ENCODE data around the gene HES2. TPM values are rescaled to one million over a fixed set of nuclear protein-coding genes. Genes with fewer than 3 reads are reported as not detected.
"Not testable (repeated sequence)": the region's sequence is repeated elsewhere in the genome, so short reads cannot be mapped to it uniquely, and the experiment has no call there.

HES2 gene
- total RNA-seq, 2 donors from 2014 or later: 2.2 to 13.4 TPM

GRCh38 chr1:6373961-6374720 is 45.6 kb downstream of the HES2 start:
- peak; percentile 25 for TF ChIP-seq POLR2AphosphoS5 (IDR thresholded peaks at IDR 0.05)
- TF ChIP-seq CTCF (IDR thresholded peaks at IDR 0.05): no peak
- no peak for TF ChIP-seq POLR2A (IDR thresholded peaks at IDR 0.05)
- DNase-seq (ENCODE audit: low spot score): peak; percentile 42
- no peak overlapping the region for H3K27ac ChIP-seq
- H3K4me3 ChIP-seq: no peak overlapping the region
- no peaks in the 10 kb centered on the region for H3K36me3 ChIP-seq
- no peaks in the 10 kb centered on the region for H3K27me3 ChIP-seq (replicated peaks; ENCODE audit: insufficient read depth)
- H3K4me1 ChIP-seq (replicated peaks): no peaks in the 10 kb centered on the region
- intact Hi-C loops (cut with DNase I): no loop called here
- WGBS: 65% methylated on average over 8 of the region's 8 CpGs
- no peaks in the 10 kb centered on the region for H3K9me3 ChIP-seq

GRCh38 chr1:6372236-6372635 is 47.5 kb downstream of the HES2 start:
- H3K27me3 ChIP-seq (replicated peaks; ENCODE audit: insufficient read depth); H3K4me1 ChIP-seq (replicated peaks); H3K27ac ChIP-seq; intact Hi-C loops (cut with DNase I); DNase-seq (ENCODE audit: low spot score); H3K36me3 ChIP-seq; H3K9me3 ChIP-seq; H3K4me3 ChIP-seq: not testable (repeated sequence)
- WGBS: 80% methylated on average over 7 of the region's 7 CpGs

GRCh38 chr1:6370006-6370405 is 49.7 kb downstream of the HES2 start:
- no peak for TF ChIP-seq POLR2AphosphoS5 (IDR thresholded peaks at IDR 0.05)
- TF ChIP-seq CTCF (IDR thresholded peaks at IDR 0.05): no peak
- no peak for TF ChIP-seq POLR2A (IDR thresholded peaks at IDR 0.05)
- DNase-seq (ENCODE audit: low spot score): no peak
- Histone ChIP-seq H3K27me3 (replicated peaks; ENCODE audit: insufficient read depth) (no peaks in the 10 kb centered on the region), H3K4me1 (replicated peaks) (no peaks in the 10 kb centered on the region), H3K4me3 (no peak overlapping the region), H3K36me3 (no peaks in the 10 kb centered on the region), H3K27ac (no peak overlapping the region), H3K9me3 (no peaks in the 10 kb centered on the region)
- 37% methylated on average over 4 of the region's 4 CpGs for WGBS
- intact Hi-C loops (cut with DNase I): no loop called here

- Histone ChIP-seq H3K27me3 (replicated peaks; ENCODE audit: insufficient read depth) (no peaks in the 10 kb centered on the region), H3K4me1 (replicated peaks) (no peaks in the 10 kb centered on the region), H3K27ac (no peak overlapping the region), H3K9me3 (no peaks in the 10 kb centered on the region), H3K36me3 (no peaks in the 10 kb centered on the region), H3K4me3 (no peak overlapping the region)
- WGBS: 53% methylated on average over 9 of the region's 9 CpGs
- DNase-seq (ENCODE audit: low spot score): no peak
- intact Hi-C loops (cut with DNase I): no loop called here
- TF ChIP-seq POLR2AphosphoS5 (IDR thresholded peaks at IDR 0.05): no peak
- no peak for TF ChIP-seq CTCF (IDR thresholded peaks at IDR 0.05)
- TF ChIP-seq POLR2A (IDR thresholded peaks at IDR 0.05): no peak
Observed at GRCh38 chr1:6367381-6368012, 52.2 kb downstream of the HES2 start.

- H3K36me3 ChIP-seq: no peaks in the 10 kb centered on the region
- WGBS: 50% methylated on average over 5 of the region's 5 CpGs
- H3K27ac ChIP-seq: no peak overlapping the region
- intact Hi-C loops (cut with DNase I): no loop called here
- no peaks in the 10 kb centered on the region for H3K9me3 ChIP-seq
- no peak for TF ChIP-seq POLR2A (IDR thresholded peaks at IDR 0.05)
- TF ChIP-seq POLR2AphosphoS5 (IDR thresholded peaks at IDR 0.05): no peak
- TF ChIP-seq CTCF (IDR thresholded peaks at IDR 0.05): no peak
- H3K4me1 ChIP-seq (replicated peaks): peaks cover 4% of the 10 kb centered on the region
- no peak overlapping the region for H3K4me3 ChIP-seq
- H3K27me3 ChIP-seq (replicated peaks; ENCODE audit: insufficient read depth): no peaks in the 10 kb centered on the region
- no peak for DNase-seq (ENCODE audit: low spot score)
Observed at GRCh38 chr1:6365047-6365446, 54.7 kb downstream of the HES2 start.

All from prostate gland (tissue), 2 donors.